H9 (cell line): ENCODE results near the gene NDRG4. TPM values are rescaled to one million over a fixed set of nuclear protein-coding genes. Genes with fewer than 3 reads are reported as not detected.

Experiments
- DNase-seq: peaks from one replicate; pipeline ENCODE4 v3.0.0-alpha.2; 2017
- H2AFZ ChIP-seq: one replicate; pipeline ENCODE4 v1.6.1; 2013; ENCODE audit warnings: mild to moderate bottlenecking, low read length, control low read depth, moderate library complexity
- H2AK5ac ChIP-seq: 2 replicates; pipeline ENCODE4 v1.6.1; 2013; ENCODE audit warnings: low read length, control low read depth, mixed read lengths; ENCODE audit not compliant: insufficient read length
- H2BK120ac ChIP-seq: one replicate; pipeline ENCODE4 v1.6.1; 2013; ENCODE audit warnings: low read depth, mild to moderate bottlenecking, low read length, control low read depth, inconsistent platforms; ENCODE audit not compliant: poor library complexity, severe bottlenecking
- H2BK12ac ChIP-seq: 2 replicates; pipeline ENCODE4 v1.6.1; 2013; ENCODE audit warnings: low read length, control low read depth, mixed read lengths, low read depth; ENCODE audit not compliant: insufficient read length
- H2BK15ac ChIP-seq: 2 replicates; pipeline ENCODE4 v1.6.1; 2013; ENCODE audit warnings: low read depth, low read length, control low read depth
- H2BK20ac ChIP-seq: one replicate; pipeline ENCODE4 v1.6.1; 2013; ENCODE audit warnings: low read depth, mild to moderate bottlenecking, low read length, control low read depth, inconsistent platforms; ENCODE audit not compliant: poor library complexity, severe bottlenecking
- H2BK5ac ChIP-seq: 2 replicates; pipeline ENCODE4 v1.6.1; 2013; ENCODE audit warnings: low read length, control low read depth, mixed read lengths; ENCODE audit not compliant: insufficient read length
- H3K14ac ChIP-seq: 2 replicates; pipeline ENCODE4 v1.6.1; 2013; ENCODE audit warnings: low read length, control low read depth; ENCODE audit not compliant: insufficient read depth
- H3K18ac ChIP-seq: 2 replicates; pipeline ENCODE4 v1.6.1; 2013; ENCODE audit warnings: low read depth, mild to moderate bottlenecking, mixed read lengths, low read length, control low read depth; ENCODE audit not compliant: insufficient read length
- H3K23ac ChIP-seq: 2 replicates; pipeline ENCODE4 v1.6.1; 2013; ENCODE audit warnings: low read length, control low read depth, mixed read lengths, low read depth; ENCODE audit not compliant: insufficient read length
- H3K23me2 ChIP-seq: 2 replicates; pipeline ENCODE4 v1.6.1; 2013; ENCODE audit warnings: low read depth, mild to moderate bottlenecking, mixed read lengths, low read length, control low read depth; ENCODE audit not compliant: insufficient read length, poor library complexity, severe bottlenecking
- H3K27ac ChIP-seq: 2 replicates; pipeline ENCODE4 v1.5.1; 2013; ENCODE audit warnings: low read length, control low read depth, mixed read lengths, low read depth; ENCODE audit not compliant: insufficient read length
- H3K27me3 ChIP-seq: 2 replicates; pipeline ENCODE4 v1.6.1; 2013; ENCODE audit warnings: low read length, control low read depth, inconsistent platforms; ENCODE audit not compliant: insufficient read depth
- H3K4ac ChIP-seq: 2 replicates; pipeline ENCODE4 v1.6.1; 2013; ENCODE audit warnings: low read depth, mild to moderate bottlenecking, control low read depth, inconsistent platforms, low read length, moderate library complexity
- H3K4me1 ChIP-seq: 2 replicates; pipeline ENCODE4 v1.6.1; 2013; ENCODE audit warnings: low read length, control low read depth, inconsistent platforms; ENCODE audit not compliant: insufficient read depth
- H3K4me2 ChIP-seq: 2 replicates; pipeline ENCODE4 v1.6.1; 2013; ENCODE audit warnings: low read length, control low read depth, mixed read lengths; ENCODE audit not compliant: insufficient read length, insufficient read depth
- H3K56ac ChIP-seq: 2 replicates; pipeline ENCODE4 v1.6.1; 2013; ENCODE audit warnings: low read depth, mild to moderate bottlenecking, mixed read lengths, low read length, control low read depth; ENCODE audit not compliant: insufficient read length
- H3K79me1 ChIP-seq: 2 replicates; pipeline ENCODE4 v1.6.1; 2013; ENCODE audit warnings: low read depth, mild to moderate bottlenecking, moderate library complexity, low read length, control low read depth, inconsistent platforms; ENCODE audit not compliant: insufficient read depth, poor library complexity, severe bottlenecking
- H3K79me2 ChIP-seq: 2 replicates; pipeline ENCODE4 v1.6.1; 2013; ENCODE audit warnings: low read length, control low read depth, inconsistent platforms; ENCODE audit not compliant: insufficient read depth
- H3K9ac ChIP-seq: 2 replicates; pipeline ENCODE4 v1.6.1; 2013; ENCODE audit warnings: low read length, control low read depth, mixed read lengths; ENCODE audit not compliant: insufficient read length; ENCODE audit errors: extremely low read depth
- H3K9me3 ChIP-seq: one replicate; pipeline ENCODE4 v1.6.1; 2013; ENCODE audit warnings: low read depth, low read length, inconsistent platforms; ENCODE audit not compliant: control insufficient read depth
- H3T11ph ChIP-seq: one replicate; pipeline ENCODE4 v1.6.1; 2013; ENCODE audit warnings: mild to moderate bottlenecking, low read length, control low read depth, inconsistent platforms
- H4K20me1 ChIP-seq: one replicate; pipeline ENCODE4 v1.6.1; 2013; ENCODE audit not compliant: control insufficient read depth, insufficient read length, insufficient read depth
- H4K5ac ChIP-seq: 2 replicates; pipeline ENCODE4 v1.6.1; 2013; ENCODE audit warnings: low read depth, mild to moderate bottlenecking, mixed read lengths, low read length, control low read depth; ENCODE audit not compliant: insufficient read length
- H4K8ac ChIP-seq: replicated peaks from 2 replicates; pipeline ENCODE4 v1.6.1; 2013; ENCODE audit warnings: low read length, control low read depth, mixed read lengths, low read depth; ENCODE audit not compliant: insufficient read length
- H4K91ac ChIP-seq: 2 replicates; pipeline ENCODE4 v1.6.1; 2013; ENCODE audit warnings: low read depth, mild to moderate bottlenecking, moderate library complexity, mixed read lengths, low read length, control low read depth; ENCODE audit not compliant: insufficient read length
- H3K27ac Mint-ChIP-seq, 3 experiments: 2 replicates in 2 of 3; 3 replicates in 1 of 3; pipeline ENCODE4 v1.8.0; 2020 to 2021; ENCODE audit warnings: mixed read lengths in 3 of 3, mild to moderate bottlenecking in 1 of 3, moderate library complexity in 1 of 3
- H3K27me3 Mint-ChIP-seq: 2 replicates; pipeline ENCODE4 v1.8.0; 2021; ENCODE audit warnings: low read depth, mild to moderate bottlenecking, moderate library complexity, mixed read lengths
- H3K36me3 Mint-ChIP-seq, 3 experiments: 2 replicates in 2 of 3; 3 replicates in 1 of 3; pipeline ENCODE4 v1.8.0; 2020 to 2021; ENCODE audit warnings: low read depth in 3 of 3, mixed read lengths in 3 of 3; ENCODE audit not compliant: insufficient read depth in 1 of 3
- H3K4me1 Mint-ChIP-seq, 2 experiments: 2 replicates each; pipeline ENCODE4 v1.8.0; 2020; ENCODE audit warnings: mixed read lengths in 2 of 2
- H3K4me3 Mint-ChIP-seq, 2 experiments: 2 replicates in 1 of 2; 3 replicates in 1 of 2; pipeline ENCODE4 v1.8.0; 2020 to 2021; ENCODE audit warnings: mild to moderate bottlenecking in 2 of 2, mixed read lengths in 2 of 2, moderate library complexity in 1 of 2
- H3K9me3 Mint-ChIP-seq, 2 experiments: 2 replicates in 1 of 2; 3 replicates in 1 of 2; pipeline ENCODE4 v1.8.0; 2020; ENCODE audit warnings: mild to moderate bottlenecking in 2 of 2, mixed read lengths in 2 of 2, moderate library complexity in 1 of 2
- CTCF ChIP-seq: fragments of 200-600 bp; sonication (generic); conservative IDR thresholded peaks from 3 replicates; pipeline ENCODE4 v1.8.0; 2021; ENCODE audit warnings: antibody characterized with exemption, mild to moderate bottlenecking
- WGBS: extraction: QIAGEN DNeasy Blood & Tissue Kit; methylation state at CpG from one replicate; pipeline ENCODE4 v1.1.7; 2013; ENCODE audit warnings: missing lambda C conversion rate, low lambda C conversion rate, mixed read lengths; ENCODE audit not compliant: insufficient read length; ENCODE audit errors: extremely low coverage; 5-methylcytosine and 5-hydroxymethylcytosine counted together
- total RNA-seq: library from RNA; stranded (reverse); gene quantifications from 2 replicates; pipeline ENCODE4 v1.2.1, GENCODE V29; 2021

Gene NDRG4
- total RNA-seq, 1 experiment from 2014 or later: 18.6 TPM

DNA sequence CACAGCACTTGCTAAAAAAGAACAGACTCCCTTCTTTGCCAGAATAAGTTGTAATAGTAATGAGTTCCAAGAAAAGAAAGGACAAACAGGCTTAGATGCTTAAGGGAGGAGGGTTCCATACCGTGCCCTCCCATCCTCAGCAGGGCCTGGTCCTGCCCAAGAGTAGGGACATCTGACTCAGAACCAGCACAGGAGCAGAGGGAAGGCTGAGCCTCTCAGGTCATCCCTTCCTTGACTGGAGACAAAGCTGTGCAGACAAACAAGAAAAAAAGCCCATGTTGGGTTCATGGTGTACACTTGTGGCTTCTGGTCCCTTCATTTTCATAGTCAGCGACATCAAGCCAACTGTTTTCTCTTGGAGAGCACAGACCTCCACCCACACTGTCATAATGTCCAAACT lies 44.2 kb upstream of the NDRG4 start:
- no peak overlapping the region for H3T11ph ChIP-seq
- no peak overlapping the region for H2BK5ac ChIP-seq
- no peak overlapping the region for H3K4ac ChIP-seq
- H3K23me2 ChIP-seq: no peaks in the 10 kb centered on the region
- H3K18ac ChIP-seq: no peak overlapping the region
- H3K4me1 Mint-ChIP-seq: peaks cover 0 to 11% of the 10 kb centered on the region in 2 experiments; a peak in 2 of 4 replicates
- no peak overlapping the region for H2BK12ac ChIP-seq
- no peaks in the 10 kb centered on the region for H4K20me1 ChIP-seq
- H3K27me3 Mint-ChIP-seq: peaks cover 44% of the 10 kb centered on the region
- H3K56ac ChIP-seq: no peak overlapping the region
- no peak overlapping the region for H2AK5ac ChIP-seq
- H3K4me3 Mint-ChIP-seq: no peak overlapping the region
- H3K23ac ChIP-seq: no peak overlapping the region
- no peak overlapping the region for H3K27ac ChIP-seq
- H2BK120ac ChIP-seq: no peak overlapping the region
- H3K9ac ChIP-seq: no peak overlapping the region
- H4K91ac ChIP-seq: no peak overlapping the region
- no peak overlapping the region for H3K4me2 ChIP-seq
- no peak for TF ChIP-seq CTCF
- no peaks in the 10 kb centered on the region for H3K27me3 ChIP-seq
- no peak overlapping the region for H3K14ac ChIP-seq
- H3K4me1 ChIP-seq: no peaks in the 10 kb centered on the region
- H4K8ac ChIP-seq: no peak overlapping the region
- no peaks in the 10 kb centered on the region for H3K9me3 Mint-ChIP-seq
- no peak overlapping the region for H2AFZ ChIP-seq
- H3K79me2 ChIP-seq: no peaks in the 10 kb centered on the region
- no peaks in the 10 kb centered on the region for H3K36me3 Mint-ChIP-seq
- no peak overlapping the region for H4K5ac ChIP-seq
- H3K79me1 ChIP-seq: no peaks in the 10 kb centered on the region
- H3K27ac Mint-ChIP-seq: no peak overlapping the region
- no CpG with 5 or more reads among the region's 2 CpGs for WGBS
- H2BK20ac ChIP-seq: no peak overlapping the region
- H2BK15ac ChIP-seq: no peak overlapping the region
- H3K9me3 ChIP-seq: no peaks in the 10 kb centered on the region
- no peak for DNase-seq
